Measurements from ENCODE around the gene PRKG1.
"Not testable (repeated sequence)": the region's sequence is repeated elsewhere in the genome, so short reads cannot be mapped to it uniquely, and the experiment has no call there.

The PRKG1 gene

GRCh38 chr10:51508156-51508555 lies 433.9 kb downstream of the PRKG1 start:
- no peak for DNase-seq
- intact Hi-C loops (cut with DNase I) = no loop called here

GRCh38 chr10:51510231-51510630 lies 435.9 kb downstream of the PRKG1 start:
- intact Hi-C loops (cut with DNase I) = no loop called here
- no peak for DNase-seq

- no peak for DNase-seq
- intact Hi-C loops (cut with DNase I) = no loop called here
Observed at GRCh38 chr10:51521605-51522004, 447.3 kb downstream of the PRKG1 start.

GRCh38 chr10:51522858-51523257 lies 448.6 kb downstream of the PRKG1 start:
- intact Hi-C loops (cut with DNase I) = no loop called here
- no peak for DNase-seq

- intact Hi-C loops (cut with DNase I) = no loop called here
- no peak for DNase-seq
Observed at GRCh38 chr10:51523440-51523839, 449.2 kb downstream of the PRKG1 start.

GRCh38 chr10:51524041-51524440 lies 449.8 kb downstream of the PRKG1 start:
- intact Hi-C loops (cut with DNase I) = no loop called here
- DNase-seq = no peak

GRCh38 chr10:51527522-51528219 lies 453.4 kb downstream of the PRKG1 start:
- intact Hi-C loops (cut with DNase I) = no loop called here
- no peak for DNase-seq

GRCh38 chr10:51528527-51528926 lies 454.2 kb downstream of the PRKG1 start:
- intact Hi-C loops (cut with DNase I) = no loop called here
- DNase-seq = no peak

- intact Hi-C loops (cut with DNase I) = no loop called here
- no peak for DNase-seq
Observed at GRCh38 chr10:51530541-51530940, 456.3 kb downstream of the PRKG1 start.

GRCh38 chr10:51532044-51532443 lies 457.8 kb downstream of the PRKG1 start:
- no peak for DNase-seq
- intact Hi-C loops (cut with DNase I) = no loop called here

- no peak for DNase-seq
- intact Hi-C loops (cut with DNase I) = no loop called here
Observed at GRCh38 chr10:51542853-51543252, 468.6 kb downstream of the PRKG1 start.

GRCh38 chr10:51544933-51545332 lies 470.6 kb downstream of the PRKG1 start:
- DNase-seq = no peak
- intact Hi-C loops (cut with DNase I) = no loop called here

- intact Hi-C loops (cut with DNase I) = no loop called here
- no peak for DNase-seq
Observed at GRCh38 chr10:51547941-51548340, 473.7 kb downstream of the PRKG1 start.

GRCh38 chr10:51552879-51553278 lies 478.6 kb downstream of the PRKG1 start:
- no peak for DNase-seq
- intact Hi-C loops (cut with DNase I) = no loop called here

GRCh38 chr10:51564896-51565510 lies 490.7 kb downstream of the PRKG1 start:
- intact Hi-C loops (cut with DNase I) = no loop called here
- no peak for DNase-seq

GRCh38 chr10:51567271-51567670 lies 493.0 kb downstream of the PRKG1 start:
- intact Hi-C loops (cut with DNase I) = no loop called here
- no peak for DNase-seq

GRCh38 chr10:51569467-51569866 lies 495.2 kb downstream of the PRKG1 start:
- no peak for DNase-seq
- intact Hi-C loops (cut with DNase I) = no loop called here

GRCh38 chr10:51574248-51575048 lies 500.2 kb downstream of the PRKG1 start:
- intact Hi-C loops (cut with DNase I) = no loop called here
- DNase-seq = no peak

- intact Hi-C loops (cut with DNase I) = not testable (repeated sequence)
Observed at GRCh38 chr10:51581196-51581595, 506.9 kb downstream of the PRKG1 start.

GRCh38 chr10:51583976-51584375 lies 509.7 kb downstream of the PRKG1 start:
- intact Hi-C loops (cut with DNase I) = no loop called here
- no peak for DNase-seq

More at GRCh38 chr10:51581196-51581595, 506.9 kb downstream of the PRKG1 start:
- DNase-seq = not testable (repeated sequence)

Data from head of caudate nucleus (tissue), 42 donors.